GM12878 (cell line): ENCODE data around the gene ROBO1. TPM values are rescaled to one million over a fixed set of nuclear protein-coding genes. Genes with fewer than 3 reads are reported as not detected.
A peak's percentile ranks its signal among the peaks of the same experiment; 100 is the strongest.

Experiments
- ATAC-seq: fragments of 200-7000 bp; cut with Tn5 transposase; 3 replicates; pipeline ENCODE4 v1.9.1; 2020; ENCODE audit warnings: mild to moderate bottlenecking, moderate library complexity
- BruUV-seq: library from RNA; stranded (reverse); fragments of 400-500 nt; replicated peaks from 2 replicates; lab custom pipeline; 2021; lab: Mats Ljungman, UMichigan
- CTCF ChIA-PET: fragments of 300-600 bp; sonication (Branson Sonifier 250); formaldehyde crosslinking; extraction: SDS; loops from one replicate; lab custom pipeline; 2021; ENCODE audit warnings: inconsistent platforms; lab: Yijun Ruan, JAX
- POLR2A ChIA-PET: fragments of 350-600 bp; formaldehyde crosslinking; extraction: SDS; loops from one replicate; lab custom pipeline; 2021; ENCODE audit warnings: inconsistent platforms; lab: Charles Lee
- RAD21 ChIA-PET: fragments of 300-600 bp; sonication (Branson Sonifier 250); formaldehyde crosslinking; loops from one replicate; lab custom pipeline; 2023; ENCODE audit warnings: antibody characterized with exemption; ENCODE audit not compliant: unreplicated experiment; lab: Charles Lee
- SMC1A ChIA-PET: fragments of 300-600 bp; sonication (Branson Sonifier 250); formaldehyde crosslinking; loops from one replicate; lab custom pipeline; 2023; ENCODE audit not compliant: unreplicated experiment, uncharacterized antibody; lab: Charles Lee
- DNase-seq: peaks from one replicate; pipeline ENCODE4 v3.0.0-alpha.2; 2011; ENCODE audit warnings: low read depth, low spot score
- FAIRE-seq: peaks from 3 replicates; lab custom pipeline; 2011; peaks lifted over from hg19 to GRCh38; lab: Jason Lieb, UNC
- H2AFZ ChIP-seq: 2 replicates; pipeline ENCODE4 v1.6.0; 2011; ENCODE audit warnings: low read depth, low read length, control low read depth; ENCODE audit not compliant: control insufficient read depth
- H3K27ac ChIP-seq: 2 replicates; pipeline ENCODE4 v1.5.1; 2011; ENCODE audit warnings: control low read depth; ENCODE audit not compliant: control insufficient read depth, insufficient read depth
- H3K27me3 ChIP-seq, 2 experiments: replicated peaks in 1 of 2; 2 replicates each; pipeline versions ENCODE4 v1.6.0 to v1.6.1; 2011; ENCODE audit warnings: low read length in 1 of 2; ENCODE audit not compliant: control insufficient read depth in 2 of 2, insufficient read depth in 2 of 2
- H3K36me3 ChIP-seq, 2 experiments: 2 replicates each; pipeline ENCODE4 v1.5.1; 2011; ENCODE audit warnings: low read length in 1 of 2; ENCODE audit not compliant: control insufficient read depth in 2 of 2, insufficient read depth in 2 of 2
- H3K4me1 ChIP-seq: 2 replicates; pipeline ENCODE4 v1.6.1; 2011; ENCODE audit warnings: mild to moderate bottlenecking, low read length, moderate library complexity, mixed read lengths; ENCODE audit not compliant: control insufficient read depth, insufficient read depth
- H3K4me2 ChIP-seq: 2 replicates; pipeline ENCODE4 v1.6.0; 2011; ENCODE audit warnings: control low read depth; ENCODE audit not compliant: control insufficient read depth, insufficient read depth
- H3K4me3 ChIP-seq: fragments of 200-600 bp; sonication (generic); 2 replicates; pipeline ENCODE4 v1.5.1; 2016
- H3K79me2 ChIP-seq: 2 replicates; pipeline ENCODE4 v1.6.0; 2011; ENCODE audit warnings: low read length; ENCODE audit not compliant: control insufficient read depth, insufficient read depth
- H3K9ac ChIP-seq: 2 replicates; pipeline ENCODE4 v1.8.0; 2011; ENCODE audit warnings: low read length, control low read depth, mixed read lengths; ENCODE audit not compliant: control insufficient read depth, insufficient read depth
- H3K9me3 ChIP-seq: replicated peaks from 3 replicates; pipeline ENCODE4 v1.5.1; 2011; ENCODE audit warnings: mild to moderate bottlenecking, low read length; ENCODE audit not compliant: control insufficient read depth, insufficient read depth
- H4K20me1 ChIP-seq: 2 replicates; pipeline ENCODE4 v1.6.0; 2011; ENCODE audit not compliant: control insufficient read depth, insufficient read depth
- ATF2 ChIP-seq: IDR thresholded peaks from 2 replicates; pipeline ENCODE4 v1.6.1; 2012; ENCODE audit warnings: low read length, inconsistent platforms
- ATF3 ChIP-seq: IDR thresholded peaks from 2 replicates; pipeline ENCODE4 v1.6.1; 2011; ENCODE audit warnings: low read depth, mild to moderate bottlenecking, low read length, moderate library complexity, borderline replicate concordance; ENCODE audit errors: extremely low read depth
- CEBPB ChIP-seq, 2 experiments: fragments of 150-350 bp in 1 of 2; IDR thresholded peaks; 2 replicates each; pipeline ENCODE4 v1.6.1; 2012 to 2014; ENCODE audit warnings: low read depth in 2 of 2, low read length in 2 of 2, borderline replicate concordance in 1 of 2, inconsistent platforms in 1 of 2
- DPF2 ChIP-seq: fragments of 450-650 bp; IDR thresholded peaks from 2 replicates; pipeline ENCODE4 v1.6.1; 2017; ENCODE audit warnings: mild to moderate bottlenecking
- HDAC6 ChIP-seq: fragments of 200-600 bp; sonication (generic); IDR thresholded peaks from one replicate; pipeline ENCODE4 v1.8.0; 2017; ENCODE audit warnings: antibody characterized with exemption; ENCODE audit not compliant: unreplicated experiment
- NKRF ChIP-seq: fragments of 450-650 bp; conservative IDR thresholded peaks from 2 replicates; pipeline ENCODE4 v1.6.1; 2017; ENCODE audit warnings: mild to moderate bottlenecking, moderate library complexity
- RB1 ChIP-seq: fragments of 450-650 bp; formaldehyde crosslinking; IDR thresholded peaks from 2 replicates; pipeline ENCODE4 v1.6.1; 2017; ENCODE audit warnings: mild to moderate bottlenecking, borderline replicate concordance
- SREBF1 ChIP-seq: IDR thresholded peaks from 2 replicates; pipeline ENCODE4 v1.6.1; 2012; ENCODE audit warnings: mild to moderate bottlenecking, low read length
- SUPT20H ChIP-seq: IDR thresholded peaks from 2 replicates; pipeline ENCODE4 v1.6.1; 2011; ENCODE audit warnings: low read depth, mild to moderate bottlenecking, low read length, moderate library complexity, borderline replicate concordance; ENCODE audit not compliant: control insufficient read depth
- YBX1 ChIP-seq: fragments of 450-650 bp; IDR thresholded peaks from 2 replicates; pipeline ENCODE4 v1.6.1; 2016; ENCODE audit warnings: antibody characterized with exemption
- ZBTB11 ChIP-seq: fragments of 450-650 bp; formaldehyde crosslinking; IDR thresholded peaks from 2 replicates; pipeline ENCODE4 v1.5.0; 2022; ENCODE audit warnings: mild to moderate bottlenecking, missing genetic modification characterization
- ZNF24 ChIP-seq: fragments of 450-650 bp; IDR thresholded peaks from 2 replicates; pipeline ENCODE4 v1.6.1; 2017; ENCODE audit warnings: antibody characterized with exemption, mild to moderate bottlenecking
- ZNF592 ChIP-seq: fragments of 450-650 bp; IDR thresholded peaks from 2 replicates; pipeline ENCODE4 v1.6.1; 2017; ENCODE audit warnings: mild to moderate bottlenecking, moderate library complexity
- in situ Hi-C: fragments of 300-500 bp; cut with MboI; formaldehyde crosslinking; loops from 9 replicates; pipeline ENCODE4 v1.14.3; 2018; ENCODE audit warnings: mixed read lengths
- intact Hi-C: fragments of 100-400 bp; cut with micrococcal nuclease; formaldehyde crosslinking; loops from one replicate; pipeline ENCODE4 v1.14.2; 2022; ENCODE audit not compliant: unreplicated experiment
- polyA plus RNA-seq, 11 experiments: library from polyadenylated mRNA; depleted of rRNA in 4 of 11; unstranded in 6 of 11; stranded (reverse) in 5 of 11; fragments of >200 nt; fragmentation: Nextera tagmentation in 4 of 11; fragmentation: Illumina TruSeq in 1 of 11; extraction: Ambion mirVana in 4 of 11; extraction: Trizol in 1 of 11; gene quantifications; 1 replicate in 1 of 11; 2 replicates in 10 of 11; pipeline versions ENCODE4 v1.2.1 to v1.2.3, GENCODE V29; 2011 to 2016; ENCODE audit warnings: inconsistent platforms in 2 of 11, missing spikeins in 2 of 11, low read depth in 1 of 11
- total RNA-seq, 4 experiments: library from RNA; depleted of rRNA in 3 of 4; stranded (reverse); fragments of >200 nt in 3 of 4; fragmentation: Illumina TruSeq in 1 of 4; extraction: Trizol in 1 of 4; gene quantifications; 2 replicates each; pipeline versions ENCODE4 v1.2.1 to v1.2.3, GENCODE V29; 2013 to 2021

The ROBO1 gene
- total and polyA plus RNA-seq, 10 of the 15 experiments (the other 5 are each of a cell fraction or from before 2014, with no cell fraction given): 0.29 to 46.5 (median 1.2) TPM

GRCh38 chr3:79019924-79020173, 747.9 kb downstream of the ROBO1 start:
- no peak for DNase-seq
- ATAC-seq: no peak
- H2AFZ ChIP-seq: no peak overlapping the region
- RAD21 ChIA-PET: interaction anchor here (0.9 to 5.0 kb wide), 11 partner anchors 9 to 358 kb away, joined by 3 to 27 read pairs (median 7); no protein-coding TSS in a partner anchor
- H4K20me1 ChIP-seq: no peaks in the 10 kb centered on the region
- CTCF ChIA-PET: interaction anchor here (1.4 to 4.5 kb wide), 5 partner anchors 12 to 374 kb away, joined by 4 to 20 read pairs (median 5); no protein-coding TSS in a partner anchor
- H3K4me3 ChIP-seq: peak overlapping the region; percentile 27; the same call in 1 of the 2 replicates
- no peaks in the 10 kb centered on the region for H3K27me3 ChIP-seq
- H3K9me3 ChIP-seq: no peaks in the 10 kb centered on the region
- POLR2A ChIA-PET: interaction anchor here (0.6 to 2.2 kb wide), 4 partner anchors 12 to 141 kb away, joined by 3 to 21 read pairs (median 4); no protein-coding TSS in a partner anchor
- intact Hi-C loops: loop anchor here (5.0 kb wide), 1 partner anchor 148 kb away; no protein-coding TSS in a partner anchor
- H3K36me3 ChIP-seq: no peaks in the 10 kb centered on the region
- no peak overlapping the region for H3K4me2 ChIP-seq
- no peak for FAIRE-seq
- no TSS peak for BruUV-seq
- H3K79me2 ChIP-seq: no peaks in the 10 kb centered on the region; the same call in none of the 2 replicates
- no peak overlapping the region for H3K27ac ChIP-seq
- H3K9ac ChIP-seq: no peak overlapping the region
- H3K4me1 ChIP-seq: no peaks in the 10 kb centered on the region
- SMC1A ChIA-PET: interaction anchor here (0.6 to 2.9 kb wide), 13 partner anchors 10 to 357 kb away, joined by 3 to 15 read pairs (median 3); no protein-coding TSS in a partner anchor
- in situ Hi-C loops: no loop called here
- TF ChIP-seq DPF2 (no peak), RB1 (no peak), CEBPB (IDR thresholded peaks at IDR 0.05; ENCODE audit: borderline replicate concordance in 1 of 2, low read depth in 2 of 2, low read length in 2 of 2) (no peak), ATF2 (no peak), ATF3 (no peak), ZBTB11 (CRISPR knock-in tag) (no peak), ZNF24 (no peak), NKRF (no peak), ZNF592 (no peak), YBX1 (no peak), SREBF1 (no peak), SUPT20H (no peak), HDAC6 (no peak)
